ENCODE results near the gene IGFLR1.

DNA sequence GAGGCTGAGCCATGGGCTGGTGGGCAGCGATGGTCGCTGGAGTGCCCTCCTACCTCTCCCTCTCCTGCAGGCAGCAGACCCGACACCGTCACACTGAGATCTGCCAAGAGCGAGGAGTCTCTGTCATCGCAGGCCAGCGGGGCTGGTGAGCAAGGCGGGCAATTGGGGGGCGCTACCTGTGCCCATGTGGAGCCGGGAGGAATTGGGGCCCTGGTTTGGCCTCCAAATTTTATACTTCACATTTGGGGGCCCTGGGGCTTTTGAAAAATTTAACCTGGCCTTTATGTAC, 43.0 kb upstream of the IGFLR1 start:
- TF ChIP-seq, protein P1, sequence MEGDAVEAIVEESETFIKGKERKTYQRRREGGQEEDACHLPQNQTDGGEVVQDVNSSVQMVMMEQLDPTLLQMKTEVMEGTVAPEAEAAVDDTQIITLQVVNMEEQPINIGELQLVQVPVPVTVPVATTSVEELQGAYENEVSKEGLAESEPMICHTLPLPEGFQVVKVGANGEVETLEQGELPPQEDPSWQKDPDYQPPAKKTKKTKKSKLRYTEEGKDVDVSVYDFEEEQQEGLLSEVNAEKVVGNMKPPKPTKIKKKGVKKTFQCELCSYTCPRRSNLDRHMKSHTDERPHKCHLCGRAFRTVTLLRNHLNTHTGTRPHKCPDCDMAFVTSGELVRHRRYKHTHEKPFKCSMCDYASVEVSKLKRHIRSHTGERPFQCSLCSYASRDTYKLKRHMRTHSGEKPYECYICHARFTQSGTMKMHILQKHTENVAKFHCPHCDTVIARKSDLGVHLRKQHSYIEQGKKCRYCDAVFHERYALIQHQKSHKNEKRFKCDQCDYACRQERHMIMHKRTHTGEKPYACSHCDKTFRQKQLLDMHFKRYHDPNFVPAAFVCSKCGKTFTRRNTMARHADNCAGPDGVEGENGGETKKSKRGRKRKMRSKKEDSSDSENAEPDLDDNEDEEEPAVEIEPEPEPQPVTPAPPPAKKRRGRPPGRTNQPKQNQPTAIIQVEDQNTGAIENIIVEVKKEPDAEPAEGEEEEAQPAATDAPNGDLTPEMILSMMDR (IDR thresholded peaks at IDR 0.05) = no peak
- TF ChIP-seq POLR2A (IDR thresholded peaks at IDR 0.05) = no peak

Data from adrenal gland (tissue), 5 donors.